ENCODE measurements around the gene IGSF23. TPM values are rescaled to one million over a fixed set of nuclear protein-coding genes. Genes with fewer than 3 reads are reported as not detected.
"Not testable (repeated sequence)": the region's sequence is repeated elsewhere in the genome, so short reads cannot be mapped to it uniquely, and the experiment has no call there.

Gene IGSF23
- total RNA-seq, 2 experiments from 2014 or later: not detected

- Mint-ChIP-seq H3K27me3 (no peaks in the 10 kb centered on the region), H3K27ac (no peak overlapping the region), H3K9me3 (ENCODE audit: low read depth) (peaks cover 10% of the 10 kb centered on the region), H3K4me3 (no peak overlapping the region), H3K4me1 (peaks cover 6% of the 10 kb centered on the region), H3K36me3 (no peaks in the 10 kb centered on the region)
- DNase-seq (no peak), ATAC-seq (no peak)
- CTCF ChIA-PET: interaction anchor here (2.0 kb wide), 1 partner anchor 21 kb away, joined by 5 read pairs; no protein-coding TSS in a partner anchor
Measured at GRCh38 chr19:44592451-44592890, 20.9 kb upstream of the IGSF23 start.

GRCh38 chr19:44593294-44593693, 20.1 kb upstream of the IGSF23 start:
- ATAC-seq: no peak
- CTCF ChIA-PET: no interaction called here
- no peak overlapping the region for H3K4me3 Mint-ChIP-seq
- H3K27me3 Mint-ChIP-seq: no peaks in the 10 kb centered on the region
- H3K27ac Mint-ChIP-seq: no peak overlapping the region
- H3K9me3 Mint-ChIP-seq (ENCODE audit: low read depth): peaks cover 12% of the 10 kb centered on the region
- DNase-seq: no peak
- no peaks in the 10 kb centered on the region for H3K36me3 Mint-ChIP-seq
- no peaks in the 10 kb centered on the region for H3K4me1 Mint-ChIP-seq

- H3K27me3 Mint-ChIP-seq, DNase-seq, H3K27ac Mint-ChIP-seq, H3K4me3 Mint-ChIP-seq, CTCF ChIA-PET, H3K4me1 Mint-ChIP-seq, H3K36me3 Mint-ChIP-seq, ATAC-seq: not testable (repeated sequence)
- peaks cover 13% of the 10 kb centered on the region for H3K9me3 Mint-ChIP-seq (ENCODE audit: low read depth)
Measured at GRCh38 chr19:44593866-44594266, 19.5 kb upstream of the IGSF23 start.

GRCh38 chr19:44596428-44597130, 16.8 kb upstream of the IGSF23 start:
- Mint-ChIP-seq H3K27me3 (no peaks in the 10 kb centered on the region), H3K4me3 (no peak overlapping the region), H3K9me3 (ENCODE audit: low read depth) (peaks cover 17% of the 10 kb centered on the region), H3K36me3 (no peaks in the 10 kb centered on the region), H3K4me1 (no peaks in the 10 kb centered on the region), H3K27ac (no peak overlapping the region)
- ATAC-seq (no peak), DNase-seq (no peak)
- CTCF ChIA-PET: interaction anchor here (1.5 kb wide), 1 partner anchor 60 kb away, joined by 3 read pairs; no protein-coding TSS in a partner anchor

- no peak overlapping the region for H3K4me3 Mint-ChIP-seq
- ATAC-seq (no peak), DNase-seq (no peak)
- CTCF ChIA-PET: interaction anchor here (1.5 kb wide), 1 partner anchor 60 kb away, joined by 3 read pairs; no protein-coding TSS in a partner anchor
- peaks cover 17% of the 10 kb centered on the region for H3K9me3 Mint-ChIP-seq (ENCODE audit: low read depth)
- no peaks in the 10 kb centered on the region for H3K4me1 Mint-ChIP-seq
- no peak overlapping the region for H3K27ac Mint-ChIP-seq
- no peaks in the 10 kb centered on the region for H3K36me3 Mint-ChIP-seq
- no peaks in the 10 kb centered on the region for H3K27me3 Mint-ChIP-seq
Measured at GRCh38 chr19:44597131-44597491, 16.3 kb upstream of the IGSF23 start.

GRCh38 chr19:44598355-44598754, 15.0 kb upstream of the IGSF23 start:
- Mint-ChIP-seq H3K4me1 (no peaks in the 10 kb centered on the region), H3K4me3 (no peak overlapping the region), H3K9me3 (ENCODE audit: low read depth) (peaks cover 17% of the 10 kb centered on the region), H3K27ac (no peak overlapping the region), H3K27me3 (no peaks in the 10 kb centered on the region), H3K36me3 (no peaks in the 10 kb centered on the region)
- ATAC-seq (no peak), DNase-seq (no peak)
- CTCF ChIA-PET: interaction anchor here (1.5 kb wide), 1 partner anchor 59 kb away, joined by 3 read pairs; no protein-coding TSS in a partner anchor

GRCh38 chr19:44598880-44599279, 14.5 kb upstream of the IGSF23 start:
- CTCF ChIA-PET: no interaction called here
- H3K4me1 Mint-ChIP-seq: no peaks in the 10 kb centered on the region
- no peaks in the 10 kb centered on the region for H3K36me3 Mint-ChIP-seq

GRCh38 chr19:44600466-44600865, 12.9 kb upstream of the IGSF23 start:
- no peak for ATAC-seq
- no peaks in the 10 kb centered on the region for H3K4me1 Mint-ChIP-seq
- DNase-seq: no peak
- no peak overlapping the region for H3K4me3 Mint-ChIP-seq
- no peaks in the 10 kb centered on the region for H3K27me3 Mint-ChIP-seq
- CTCF ChIA-PET: interaction anchor here (1.0 kb wide), 1 partner anchor 10 kb away, joined by 3 read pairs; no protein-coding TSS in a partner anchor
- no peaks in the 10 kb centered on the region for H3K36me3 Mint-ChIP-seq
- H3K27ac Mint-ChIP-seq: no peak overlapping the region
- H3K9me3 Mint-ChIP-seq (ENCODE audit: low read depth): peaks cover 14% of the 10 kb centered on the region

More at GRCh38 chr19:44598880-44599279, 14.5 kb upstream of the IGSF23 start:
- Mint-ChIP-seq H3K27ac (no peak overlapping the region), H3K9me3 (ENCODE audit: low read depth) (peaks cover 17% of the 10 kb centered on the region), H3K4me3 (no peak overlapping the region), H3K27me3 (no peaks in the 10 kb centered on the region)
- ATAC-seq (no peak), DNase-seq (no peak)

GRCh38 chr19:44602081-44602480, 11.3 kb upstream of the IGSF23 start:
- ATAC-seq (no peak), DNase-seq (no peak)
- H3K4me1 Mint-ChIP-seq: peaks cover 3% of the 10 kb centered on the region
- no peak overlapping the region for H3K27ac Mint-ChIP-seq
- H3K27me3 Mint-ChIP-seq: no peaks in the 10 kb centered on the region
- CTCF ChIA-PET: interaction anchor here (1.3 kb wide), 1 partner anchor 31 kb away, joined by 3 read pairs; no protein-coding TSS in a partner anchor
- H3K4me3 Mint-ChIP-seq: no peak overlapping the region
- peaks cover 16% of the 10 kb centered on the region for H3K9me3 Mint-ChIP-seq (ENCODE audit: low read depth)
- no peaks in the 10 kb centered on the region for H3K36me3 Mint-ChIP-seq

GRCh38 chr19:44603201-44603945, 10.0 kb upstream of the IGSF23 start:
- H3K27ac Mint-ChIP-seq: no peak overlapping the region
- peaks cover 13% of the 10 kb centered on the region for H3K9me3 Mint-ChIP-seq (ENCODE audit: low read depth)
- no peaks in the 10 kb centered on the region for H3K27me3 Mint-ChIP-seq
- DNase-seq: no peak
- H3K4me3 Mint-ChIP-seq: no peak overlapping the region
- H3K4me1 Mint-ChIP-seq: peaks cover 4% of the 10 kb centered on the region
- no peak for ATAC-seq
- CTCF ChIA-PET: no interaction called here
- H3K36me3 Mint-ChIP-seq: no peaks in the 10 kb centered on the region

GRCh38 chr19:44604241-44604640, 9.1 kb upstream of the IGSF23 start:
- no peaks in the 10 kb centered on the region for H3K36me3 Mint-ChIP-seq
- no peak for DNase-seq

GRCh38 chr19:44605547-44605946, 7.8 kb upstream of the IGSF23 start:
- Mint-ChIP-seq H3K27ac (no peak overlapping the region), H3K27me3 (no peaks in the 10 kb centered on the region), H3K4me3 (no peak overlapping the region), H3K4me1 (peaks cover 4% of the 10 kb centered on the region), H3K9me3 (ENCODE audit: low read depth) (peaks cover 8% of the 10 kb centered on the region), H3K36me3 (no peaks in the 10 kb centered on the region)
- CTCF ChIA-PET: no interaction called here
- ATAC-seq (no peak), DNase-seq (no peak)

More at GRCh38 chr19:44604241-44604640, 9.1 kb upstream of the IGSF23 start:
- no peak for ATAC-seq
- H3K4me3 Mint-ChIP-seq: no peak overlapping the region
- peaks cover 4% of the 10 kb centered on the region for H3K4me1 Mint-ChIP-seq
- no peak overlapping the region for H3K27ac Mint-ChIP-seq
- H3K9me3 Mint-ChIP-seq (ENCODE audit: low read depth): peaks cover 10% of the 10 kb centered on the region
- CTCF ChIA-PET: no interaction called here
- no peaks in the 10 kb centered on the region for H3K27me3 Mint-ChIP-seq

GRCh38 chr19:44607049-44607448, 6.3 kb upstream of the IGSF23 start:
- no peaks in the 10 kb centered on the region for H3K27me3 Mint-ChIP-seq
- CTCF ChIA-PET: no interaction called here
- ATAC-seq: no peak
- no peaks in the 10 kb centered on the region for H3K36me3 Mint-ChIP-seq
- peaks cover 8% of the 10 kb centered on the region for H3K9me3 Mint-ChIP-seq (ENCODE audit: low read depth)
- H3K27ac Mint-ChIP-seq: no peak overlapping the region
- H3K4me3 Mint-ChIP-seq: no peak overlapping the region
- H3K4me1 Mint-ChIP-seq: peaks cover 4% of the 10 kb centered on the region
- no peak for DNase-seq

- no peak for ATAC-seq
- CTCF ChIA-PET: no interaction called here
- no peak overlapping the region for H3K4me3 Mint-ChIP-seq
- H3K27me3 Mint-ChIP-seq: no peaks in the 10 kb centered on the region
- no peak overlapping the region for H3K27ac Mint-ChIP-seq
- no peak for DNase-seq
- H3K36me3 Mint-ChIP-seq: no peaks in the 10 kb centered on the region
- H3K4me1 Mint-ChIP-seq: peaks cover 4% of the 10 kb centered on the region
- peaks cover 8% of the 10 kb centered on the region for H3K9me3 Mint-ChIP-seq (ENCODE audit: low read depth)
Measured at GRCh38 chr19:44607917-44608316, 5.4 kb upstream of the IGSF23 start.
